ENCODE data around the gene PLPPR5. TPM values are rescaled to one million over a fixed set of nuclear protein-coding genes. Genes with fewer than 3 reads are reported as not detected.

The PLPPR5 gene
- total and polyA plus RNA-seq, 2 of the 8 experiments (the other 6 are each of a cell fraction or from before 2014, with no cell fraction given): 1.9 to 5.6 TPM

DNA sequence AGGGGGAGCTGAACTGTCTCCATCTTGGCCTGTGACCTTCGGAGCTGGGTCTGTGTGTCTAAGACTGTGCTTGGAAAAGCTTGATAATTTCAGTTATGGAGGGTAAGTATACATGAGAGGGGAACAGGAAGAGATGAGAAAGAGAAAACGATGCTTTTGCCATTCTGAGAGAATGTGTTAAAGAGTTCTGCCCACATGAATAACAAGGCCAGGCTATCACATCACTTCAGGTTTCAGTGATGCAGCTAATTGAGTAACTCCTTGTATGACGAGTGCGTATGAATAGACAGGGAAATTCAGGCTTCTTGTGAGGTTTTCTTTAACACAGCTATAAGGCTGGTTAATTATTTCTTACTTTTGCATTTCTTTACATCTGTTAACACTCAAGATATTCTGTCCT, 81.0 kb downstream of the PLPPR5 start:
- H3K27ac ChIP-seq (ENCODE audit: low read depth, low read length): no peak overlapping the region
- H3K36me3 ChIP-seq (ENCODE audit: control insufficient read depth in 2 of 4, insufficient read depth in 4 of 4, low read length in 3 of 4): no peaks in the 10 kb centered on the region
- H4K8ac ChIP-seq (ENCODE audit: extremely low read depth, insufficient read depth, low read length): no peak overlapping the region
- H2BK5ac ChIP-seq (ENCODE audit: low read depth, low read length): no peak overlapping the region
- H2BK120ac ChIP-seq (replicated peaks; ENCODE audit: low read depth, low read length): no peak overlapping the region
- no peak overlapping the region for H2BK20ac ChIP-seq (ENCODE audit: low read length)
- no peaks in the 10 kb centered on the region for H4K20me1 ChIP-seq (replicated peaks in 1 of 2; ENCODE audit: control insufficient read depth in 1 of 2, insufficient read depth in 2 of 2, low read length in 2 of 2)
- ChIA-PET CTCF (ENCODE audit: partially characterized antibody) (no interaction called here), POLR2A (ENCODE audit: partially characterized antibody) (no interaction called here)
- no peak overlapping the region for H4K5ac ChIP-seq (ENCODE audit: insufficient read length, low read depth, low read length)
- no peaks in the 10 kb centered on the region for H3K27me3 ChIP-seq (replicated peaks in 1 of 4; ENCODE audit: control insufficient read depth in 3 of 4, extremely low read depth in 1 of 4, insufficient read depth in 3 of 4, low read length in 3 of 4)
- no peak overlapping the region for H4K91ac ChIP-seq (replicated peaks; ENCODE audit: insufficient read length, low read length)
- no peak overlapping the region for H3K9ac ChIP-seq (replicated peaks in 1 of 4; ENCODE audit: extremely low read depth in 1 of 4, low read depth in 3 of 4, low read length in 3 of 4)
- no peak overlapping the region for H3K23ac ChIP-seq (ENCODE audit: insufficient read length)
- no peaks in the 10 kb centered on the region for H3K79me1 ChIP-seq (ENCODE audit: low read depth, low read length)
- 92% methylated on average over 4 of the region's 4 CpGs; no CpG with 5 or more reads in 1 of the 2 experiments for WGBS, 2 experiments (ENCODE audit: extremely low coverage in 1 of 2, insufficient coverage in 1 of 2, insufficient read length in 1 of 2, insufficient replicate concordance in 2 of 2, low coverage in 1 of 2, low lambda C conversion rate in 2 of 2, missing lambda C conversion rate in 1 of 2)
- FAIRE-seq (no peak), DNase-seq (ENCODE audit: low read depth in 1 of 2, low spot score in 2 of 2) (no peak)
- H3K4me2 ChIP-seq (ENCODE audit: insufficient read depth in 1 of 2, low read depth in 2 of 2, low read length in 2 of 2): no peak overlapping the region
- TF ChIP-seq, protein P1, sequence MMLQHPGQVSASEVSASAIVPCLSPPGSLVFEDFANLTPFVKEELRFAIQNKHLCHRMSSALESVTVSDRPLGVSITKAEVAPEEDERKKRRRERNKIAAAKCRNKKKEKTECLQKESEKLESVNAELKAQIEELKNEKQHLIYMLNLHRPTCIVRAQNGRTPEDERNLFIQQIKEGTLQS (IDR thresholded peaks at IDR 0.05; ENCODE audit: insufficient read depth, low read depth, low read length): no peak
- TF ChIP-seq KDM4A (IDR thresholded peaks at IDR 0.05; ENCODE audit: low read depth, low read length, severe bottlenecking) (no peak), CBX5 (IDR thresholded peaks at IDR 0.05; ENCODE audit: low read depth, low read length) (no peak), RBBP5 (IDR thresholded peaks at IDR 0.05; ENCODE audit: borderline replicate concordance, low read depth, low read length) (no peak)
- TF ChIP-seq, protein P2, sequence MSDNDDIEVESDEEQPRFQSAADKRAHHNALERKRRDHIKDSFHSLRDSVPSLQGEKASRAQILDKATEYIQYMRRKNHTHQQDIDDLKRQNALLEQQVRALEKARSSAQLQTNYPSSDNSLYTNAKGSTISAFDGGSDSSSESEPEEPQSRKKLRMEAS (IDR thresholded peaks at IDR 0.05): no peak
- no peak overlapping the region for H2BK15ac ChIP-seq (ENCODE audit: low read length)
- H3K4me1 ChIP-seq (replicated peaks in 1 of 4; ENCODE audit: control insufficient read depth in 3 of 4, insufficient read depth in 4 of 4, low read length in 3 of 4): no peaks in the 10 kb centered on the region
- no peak overlapping the region for H3K4ac ChIP-seq (replicated peaks; ENCODE audit: insufficient read length, low read depth, low read length)
- no peak overlapping the region for H3K4me3 ChIP-seq (ENCODE audit: extremely low read depth in 1 of 4, insufficient read depth in 2 of 4, low read depth in 3 of 4, low read length in 4 of 4)
- H3K23me2 ChIP-seq (ENCODE audit: low read depth, low read length): no peaks in the 10 kb centered on the region
- no peaks in the 10 kb centered on the region for H3K9me3 ChIP-seq (ENCODE audit: insufficient read depth in 2 of 2, low read depth in 1 of 2, low read length in 1 of 2)
- H3K18ac ChIP-seq (ENCODE audit: extremely low read depth, low read length): no peak overlapping the region
- no peak overlapping the region for H2BK12ac ChIP-seq (ENCODE audit: low read depth, low read length)
- H3K79me2 ChIP-seq (ENCODE audit: control insufficient read depth in 1 of 2, insufficient read depth in 2 of 2, low read length in 2 of 2): no peaks in the 10 kb centered on the region
- no peak overlapping the region for H2AFZ ChIP-seq (ENCODE audit: low read length)
- no peak overlapping the region for H3K56ac ChIP-seq (replicated peaks; ENCODE audit: insufficient read length, low read depth, low read length)
- H2AK5ac ChIP-seq (ENCODE audit: low read depth, low read length): no peak overlapping the region
- no peak overlapping the region for H3K14ac ChIP-seq (ENCODE audit: insufficient read length)
